Ectodermal cell (in vitro differentiated cells): Measurements from ENCODE around the gene SRGAP1.

ENCODE experiments used
- H3K27ac ChIP-seq: 2 replicates; pipeline ENCODE4 v1.7.0; 2013; ENCODE audit warnings: mild to moderate bottlenecking, low read depth, low read length; ENCODE audit not compliant: insufficient read depth, poor library complexity, severe bottlenecking
- H3K27me3 ChIP-seq: 2 replicates; pipeline ENCODE4 v1.7.0; 2013; ENCODE audit warnings: mild to moderate bottlenecking, low read length; ENCODE audit not compliant: insufficient read depth, control insufficient read depth, poor library complexity, severe bottlenecking
- H3K36me3 ChIP-seq: one replicate; pipeline ENCODE4 v1.7.0; 2013; ENCODE audit warnings: low read length; ENCODE audit not compliant: control insufficient read depth, insufficient read depth
- H3K4me1 ChIP-seq: one replicate; pipeline ENCODE4 v1.7.0; 2013; ENCODE audit warnings: low read length; ENCODE audit not compliant: control insufficient read depth, insufficient read depth
- H3K4me3 ChIP-seq: 2 replicates; pipeline ENCODE4 v1.7.0; 2013; ENCODE audit warnings: low read depth, low read length, control low read depth; ENCODE audit not compliant: insufficient read depth
- H3K9me3 ChIP-seq: 2 replicates; pipeline ENCODE4 v1.7.0; 2013; ENCODE audit warnings: mild to moderate bottlenecking, low read length, moderate library complexity; ENCODE audit not compliant: control insufficient read depth
- WGBS, 2 experiments: methylation state at CpG; one replicate each; pipeline ENCODE4 v1.1.7; 2013; ENCODE audit warnings: missing lambda C conversion rate in 2 of 2; 5-methylcytosine and 5-hydroxymethylcytosine counted together

Gene SRGAP1

GRCh38 chr12:63942464-63943241 lies 98.2 kb downstream of the SRGAP1 start:
- Histone ChIP-seq H3K27ac (no peak overlapping the region), H3K9me3 (no peaks in the 10 kb centered on the region), H3K4me3 (no peak overlapping the region), H3K27me3 (no peaks in the 10 kb centered on the region), H3K36me3 (no peaks in the 10 kb centered on the region), H3K4me1 (peaks cover 5% of the 10 kb centered on the region)
- 85 to 95% methylated on average over 8 of the region's 9 CpGs for WGBS, 2 experiments

- Histone ChIP-seq H3K36me3 (no peaks in the 10 kb centered on the region), H3K4me3 (no peak overlapping the region), H3K9me3 (no peaks in the 10 kb centered on the region), H3K27ac (no peak overlapping the region), H3K27me3 (no peaks in the 10 kb centered on the region), H3K4me1 (peaks cover 5% of the 10 kb centered on the region)
- WGBS, 2 experiments = 70 to 79% methylated on average over 2 of the region's 2 CpGs
Observed at GRCh38 chr12:63944034-63944579, 99.6 kb downstream of the SRGAP1 start.

GRCh38 chr12:63944586-63945228 lies 100.2 kb downstream of the SRGAP1 start:
- Histone ChIP-seq H3K4me1 (peaks cover 5% of the 10 kb centered on the region), H3K27me3 (no peaks in the 10 kb centered on the region), H3K4me3 (no peak overlapping the region), H3K27ac (no peak overlapping the region), H3K9me3 (no peaks in the 10 kb centered on the region), H3K36me3 (no peaks in the 10 kb centered on the region)
- 92 to 94% methylated on average over 5 of the region's 5 CpGs for WGBS, 2 experiments

- Histone ChIP-seq H3K9me3 (no peaks in the 10 kb centered on the region), H3K27ac (no peak overlapping the region), H3K4me3 (no peak overlapping the region), H3K4me1 (no peaks in the 10 kb centered on the region), H3K27me3 (no peaks in the 10 kb centered on the region), H3K36me3 (no peaks in the 10 kb centered on the region)
Observed at GRCh38 chr12:63945777-63946176, 101.3 kb downstream of the SRGAP1 start.

GRCh38 chr12:63948211-63948610 lies 103.7 kb downstream of the SRGAP1 start:
- H3K4me1 ChIP-seq = no peaks in the 10 kb centered on the region

GRCh38 chr12:63949902-63950301 lies 105.4 kb downstream of the SRGAP1 start:
- Histone ChIP-seq H3K4me3 (no peak overlapping the region), H3K27ac (no peak overlapping the region), H3K27me3 (no peaks in the 10 kb centered on the region), H3K36me3 (no peaks in the 10 kb centered on the region), H3K9me3 (no peaks in the 10 kb centered on the region), H3K4me1 (no peaks in the 10 kb centered on the region)
- 93 to 96% methylated on average over 2 of the region's 2 CpGs for WGBS, 2 experiments

More at GRCh38 chr12:63948211-63948610, 103.7 kb downstream of the SRGAP1 start:
- Histone ChIP-seq H3K9me3 (no peaks in the 10 kb centered on the region), H3K27me3 (no peaks in the 10 kb centered on the region), H3K36me3 (no peaks in the 10 kb centered on the region), H3K27ac (no peak overlapping the region), H3K4me3 (no peak overlapping the region)

- WGBS, 2 experiments = 97 to 100% methylated on average over 1 of the region's 1 CpG
- H3K27me3 ChIP-seq = no peaks in the 10 kb centered on the region
- H3K9me3 ChIP-seq = no peaks in the 10 kb centered on the region
- no peaks in the 10 kb centered on the region for H3K36me3 ChIP-seq
- H3K27ac ChIP-seq = no peak overlapping the region
- no peaks in the 10 kb centered on the region for H3K4me1 ChIP-seq
- no peak overlapping the region for H3K4me3 ChIP-seq
Observed at GRCh38 chr12:63952995-63953394, 108.5 kb downstream of the SRGAP1 start.

GRCh38 chr12:63955831-63956666 lies 111.5 kb downstream of the SRGAP1 start:
- 94 to 96% methylated on average over 9 of the region's 9 CpGs for WGBS, 2 experiments
- Histone ChIP-seq H3K27ac (no peak overlapping the region), H3K4me3 (no peak overlapping the region)

GRCh38 chr12:63957496-63957895 lies 113.0 kb downstream of the SRGAP1 start:
- Histone ChIP-seq H3K4me1 (no peaks in the 10 kb centered on the region), H3K4me3 (no peak overlapping the region), H3K27ac (no peak overlapping the region), H3K27me3 (no peaks in the 10 kb centered on the region), H3K36me3 (no peaks in the 10 kb centered on the region), H3K9me3 (no peaks in the 10 kb centered on the region)
- WGBS, 2 experiments = 93% methylated on average over 4 to 5 of the region's 5 CpGs

More at GRCh38 chr12:63955831-63956666, 111.5 kb downstream of the SRGAP1 start:
- no peaks in the 10 kb centered on the region for H3K36me3 ChIP-seq
- H3K9me3 ChIP-seq = no peaks in the 10 kb centered on the region
- H3K27me3 ChIP-seq = no peaks in the 10 kb centered on the region
- H3K4me1 ChIP-seq = no peaks in the 10 kb centered on the region
